NCI-H345 treated with DMSO at 0.1 percent for 48 hours (cell line): ENCODE measurements around the gene MEIOB.
"Not testable (repeated sequence)": the region's sequence is repeated elsewhere in the genome, so short reads cannot be mapped to it uniquely, and the experiment has no call there.

Experiments
- DNase-seq: peaks from one replicate; lab custom pipeline; 2025; ENCODE audit not compliant: unreplicated experiment; lab: John Stamatoyannopoulos, UW

The MEIOB gene

GRCh38 chr16:1908184-1908583, 36.2 kb upstream of the MEIOB start:
- no peak for DNase-seq

GRCh38 chr16:1907226-1907860, 35.4 kb upstream of the MEIOB start:
- DNase-seq, result no peak

DNA sequence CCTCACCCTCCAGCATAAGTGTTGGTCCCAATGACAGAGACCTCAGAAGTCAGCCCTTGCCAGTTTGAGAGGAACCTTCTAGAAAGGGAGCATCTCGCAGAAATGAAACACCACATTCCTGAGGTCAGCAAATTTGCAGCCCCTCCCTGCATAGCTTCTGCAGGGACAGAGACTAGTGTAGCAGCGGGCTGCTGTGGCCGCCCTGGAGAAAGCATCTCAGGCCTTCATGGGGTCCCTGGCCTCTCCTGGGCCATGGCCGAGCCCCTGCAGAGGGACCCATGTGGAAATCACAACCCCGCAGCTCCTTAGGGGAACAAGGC, 34.8 kb upstream of the MEIOB start:
- no peak for DNase-seq

- peak; percentile 64 for DNase-seq
Measured at GRCh38 chr16:1906055-1906845, 34.3 kb upstream of the MEIOB start.

- no peak for DNase-seq
Measured at GRCh38 chr16:1903845-1904840, 32.2 kb upstream of the MEIOB start.

- no peak for DNase-seq
Measured at GRCh38 chr16:1903220-1903574, 31.2 kb upstream of the MEIOB start.

DNA sequence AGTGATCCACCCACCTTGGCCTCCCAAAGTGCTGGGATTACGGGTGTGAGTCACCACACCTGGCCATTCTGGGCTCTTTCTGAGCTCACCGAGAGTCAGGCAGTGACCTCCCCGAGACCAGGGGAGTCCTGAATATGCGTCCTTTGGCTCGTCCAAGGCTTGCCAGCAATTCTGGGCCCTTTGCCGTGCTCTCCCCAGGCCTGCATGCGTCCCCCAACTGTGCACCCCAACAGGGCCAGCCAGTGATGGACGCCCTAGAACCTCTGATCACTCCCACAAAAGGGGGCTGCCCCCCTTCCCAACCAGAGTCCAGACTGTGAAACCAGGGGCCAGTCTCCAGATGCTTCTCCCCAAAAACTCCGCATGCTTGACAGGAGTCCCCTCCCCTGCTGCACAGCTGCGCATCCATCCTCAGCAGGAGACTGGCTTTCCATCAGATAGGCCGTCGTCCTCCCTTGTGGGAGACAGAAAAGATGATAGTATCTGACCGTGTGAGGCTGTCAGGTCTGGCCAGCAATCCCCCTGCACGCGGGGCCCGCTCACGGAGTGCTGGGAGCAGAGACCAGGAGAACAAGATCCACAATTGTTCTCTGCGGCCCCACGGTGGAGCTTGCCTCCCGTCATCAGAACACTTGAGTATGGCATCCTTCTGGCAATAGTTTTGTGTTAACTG, 30.7 kb upstream of the MEIOB start:
- no peak for DNase-seq

DNA sequence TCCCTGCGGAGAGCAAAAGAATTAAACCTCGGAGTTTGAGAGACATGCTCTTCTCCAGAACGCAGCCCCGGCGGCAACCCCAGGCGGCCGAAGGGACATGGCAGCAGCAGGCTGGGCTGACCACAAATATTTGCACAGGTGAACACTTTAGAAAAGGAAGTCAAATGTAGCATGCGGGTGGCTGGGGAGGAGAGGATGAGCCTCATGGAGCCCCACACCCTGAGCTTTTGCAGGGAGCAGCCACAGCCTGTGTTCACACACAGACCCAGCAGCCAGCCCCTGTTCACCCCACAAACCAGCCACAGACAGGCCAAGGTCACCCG, 28.4 kb upstream of the MEIOB start:
- no peak for DNase-seq

DNA sequence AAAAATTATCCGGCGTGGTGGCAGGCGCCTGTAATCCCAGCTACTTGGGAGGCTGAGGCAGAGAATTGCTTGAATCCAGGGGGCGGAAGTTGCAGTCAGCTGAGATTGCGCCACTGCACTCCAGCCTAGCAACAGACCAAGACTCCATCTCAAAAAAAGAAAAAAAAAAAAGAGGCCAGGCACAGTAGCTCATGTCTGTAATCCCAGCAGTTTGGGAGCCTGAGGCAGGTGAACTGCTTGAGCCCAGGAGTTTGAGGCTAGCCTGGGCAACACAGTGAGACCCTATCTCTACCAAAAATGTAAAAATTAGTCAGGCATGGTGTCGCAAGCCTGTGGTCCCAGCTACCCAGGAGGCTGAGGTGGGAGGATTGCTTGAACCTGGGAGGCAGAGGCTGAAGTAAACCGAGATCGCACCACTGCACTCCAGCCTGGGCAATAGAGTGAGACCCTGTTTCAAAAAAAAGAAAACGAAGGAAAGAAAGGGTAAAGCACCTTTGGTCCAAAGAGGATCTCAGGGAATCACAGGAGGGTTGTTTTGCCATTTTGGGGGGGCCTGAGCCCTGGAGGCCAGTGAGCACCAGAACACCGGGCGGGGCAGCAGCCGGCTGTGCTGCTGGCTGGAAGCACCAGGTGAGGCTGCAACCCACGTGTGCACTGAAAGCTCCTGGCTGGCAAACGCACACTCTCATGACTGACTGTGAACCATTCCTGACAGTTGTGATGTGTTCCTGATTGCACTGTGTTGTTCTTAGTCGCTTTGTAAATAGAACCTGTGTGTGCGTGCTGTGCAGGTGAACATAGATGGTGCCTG, 27.9 kb upstream of the MEIOB start:
- DNase-seq, result peak; percentile 98

DNA sequence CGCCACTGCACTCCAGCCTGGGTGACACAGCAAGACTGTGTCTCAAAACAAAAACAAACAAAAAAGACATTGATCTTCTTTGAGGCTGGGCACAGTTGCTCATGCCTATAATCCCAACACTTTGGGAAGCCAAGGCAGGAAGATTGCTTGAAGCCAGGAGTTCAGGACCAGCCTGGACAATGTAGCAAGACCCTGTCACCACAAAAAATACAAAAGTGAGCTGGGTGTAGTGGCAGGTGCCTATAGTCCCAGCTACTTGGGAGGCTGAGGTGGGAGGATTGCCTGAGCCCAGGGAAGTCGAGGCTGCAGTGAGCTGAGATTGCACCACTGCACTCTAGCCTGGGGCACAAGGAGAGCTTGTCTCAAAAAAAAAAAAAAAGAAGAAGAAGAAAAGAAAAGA, 25.7 kb upstream of the MEIOB start:
- DNase-seq, result not testable (repeated sequence)

- DNase-seq, result no peak
Measured at GRCh38 chr16:1895949-1896675, 24.1 kb upstream of the MEIOB start.

DNA sequence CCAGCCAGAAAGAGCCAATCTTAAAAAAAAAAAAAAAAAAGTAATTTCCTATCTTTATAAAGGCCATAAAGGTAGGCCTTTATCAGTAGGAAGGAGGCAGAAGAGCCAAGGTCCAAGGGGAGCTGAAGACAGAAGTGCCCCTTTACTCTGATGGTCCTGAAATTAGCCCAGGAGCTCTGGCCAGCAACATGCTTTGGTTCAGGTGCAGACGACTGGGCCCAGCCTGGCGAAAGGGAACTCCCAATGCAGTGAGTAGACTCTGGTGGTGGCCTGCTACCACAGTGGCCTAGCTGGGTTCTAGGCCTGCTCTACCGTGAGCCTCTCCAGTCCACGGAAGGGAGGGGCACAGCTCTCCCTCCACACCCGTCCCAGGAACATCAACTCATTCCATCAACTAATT, 23.1 kb upstream of the MEIOB start:
- no peak for DNase-seq

GRCh38 chr16:1890708-1891050, 18.7 kb upstream of the MEIOB start:
- peak; percentile 92 for DNase-seq

- DNase-seq, result no peak
Measured at GRCh38 chr16:1890024-1890707, 18.2 kb upstream of the MEIOB start.

GRCh38 chr16:1887711-1888354, 15.9 kb upstream of the MEIOB start:
- DNase-seq, result no peak

GRCh38 chr16:1884889-1885288, 12.9 kb upstream of the MEIOB start:
- DNase-seq, result no peak

DNA sequence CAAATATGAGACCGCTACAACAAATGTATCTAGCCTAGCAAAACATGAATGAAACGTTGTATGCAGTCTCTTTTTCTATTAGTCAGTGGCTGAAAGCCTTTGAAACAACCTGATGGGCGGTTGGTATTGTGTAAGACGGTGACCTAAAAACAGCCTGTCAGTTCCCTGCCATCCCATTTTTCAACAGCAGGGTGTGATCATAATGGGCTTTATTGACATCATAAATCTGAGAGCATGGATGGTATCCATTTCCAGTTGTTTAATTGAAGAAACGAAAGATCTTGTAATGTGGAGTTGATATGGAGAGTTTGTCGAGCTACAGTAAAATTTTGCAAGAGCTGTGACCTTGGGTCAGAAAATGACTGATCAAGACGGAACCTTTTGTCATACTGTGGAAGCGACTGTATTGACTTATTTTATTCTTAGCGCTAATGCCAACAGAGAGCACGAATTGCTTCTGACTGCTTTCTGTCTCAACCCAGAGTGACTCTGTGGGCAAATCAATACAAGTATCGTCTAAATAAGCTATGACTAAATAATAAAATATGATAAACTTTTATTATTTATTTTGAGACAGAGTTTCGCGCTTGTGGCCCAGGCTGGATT, 12.3 kb upstream of the MEIOB start:
- DNase-seq, result no peak

DNA sequence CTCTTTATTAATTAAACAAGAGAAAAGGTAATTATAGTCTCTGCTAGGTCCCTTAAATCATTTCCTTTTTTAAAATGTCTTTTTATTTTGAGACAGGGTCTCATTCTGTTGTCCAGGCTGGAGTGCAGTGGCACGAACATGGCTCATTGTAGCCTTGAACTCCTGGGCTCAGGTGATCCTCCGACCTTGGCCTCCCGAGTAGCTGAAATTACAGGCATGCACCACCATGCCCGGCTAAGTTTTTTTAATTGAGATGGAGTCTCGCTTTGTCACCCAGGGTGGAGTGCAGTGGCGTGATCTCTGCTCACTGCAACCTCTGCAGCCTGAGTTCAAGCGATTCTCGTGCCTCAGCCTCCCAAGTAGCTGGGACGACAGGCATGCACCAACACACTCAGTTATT, 9.2 kb upstream of the MEIOB start:
- DNase-seq, result not testable (repeated sequence)

- no peak for DNase-seq
Measured at GRCh38 chr16:1879477-1879876, 7.5 kb upstream of the MEIOB start.
